ENCODE data around the gene PC.

Gene PC

GRCh38 chr11:66883016-66883965, 74.9 kb downstream of the PC start:
- DNase-seq (ENCODE audit: low read depth): peak; percentile 56

- no peak for DNase-seq (ENCODE audit: low read depth)
Measured at GRCh38 chr11:66882561-66883015, 75.6 kb downstream of the PC start.

- DNase-seq (ENCODE audit: low read depth): no peak
Measured at GRCh38 chr11:66881927-66882452, 76.2 kb downstream of the PC start.

- no peak for DNase-seq (ENCODE audit: low read depth)
Measured at GRCh38 chr11:66881451-66881835, 76.7 kb downstream of the PC start.

DNA sequence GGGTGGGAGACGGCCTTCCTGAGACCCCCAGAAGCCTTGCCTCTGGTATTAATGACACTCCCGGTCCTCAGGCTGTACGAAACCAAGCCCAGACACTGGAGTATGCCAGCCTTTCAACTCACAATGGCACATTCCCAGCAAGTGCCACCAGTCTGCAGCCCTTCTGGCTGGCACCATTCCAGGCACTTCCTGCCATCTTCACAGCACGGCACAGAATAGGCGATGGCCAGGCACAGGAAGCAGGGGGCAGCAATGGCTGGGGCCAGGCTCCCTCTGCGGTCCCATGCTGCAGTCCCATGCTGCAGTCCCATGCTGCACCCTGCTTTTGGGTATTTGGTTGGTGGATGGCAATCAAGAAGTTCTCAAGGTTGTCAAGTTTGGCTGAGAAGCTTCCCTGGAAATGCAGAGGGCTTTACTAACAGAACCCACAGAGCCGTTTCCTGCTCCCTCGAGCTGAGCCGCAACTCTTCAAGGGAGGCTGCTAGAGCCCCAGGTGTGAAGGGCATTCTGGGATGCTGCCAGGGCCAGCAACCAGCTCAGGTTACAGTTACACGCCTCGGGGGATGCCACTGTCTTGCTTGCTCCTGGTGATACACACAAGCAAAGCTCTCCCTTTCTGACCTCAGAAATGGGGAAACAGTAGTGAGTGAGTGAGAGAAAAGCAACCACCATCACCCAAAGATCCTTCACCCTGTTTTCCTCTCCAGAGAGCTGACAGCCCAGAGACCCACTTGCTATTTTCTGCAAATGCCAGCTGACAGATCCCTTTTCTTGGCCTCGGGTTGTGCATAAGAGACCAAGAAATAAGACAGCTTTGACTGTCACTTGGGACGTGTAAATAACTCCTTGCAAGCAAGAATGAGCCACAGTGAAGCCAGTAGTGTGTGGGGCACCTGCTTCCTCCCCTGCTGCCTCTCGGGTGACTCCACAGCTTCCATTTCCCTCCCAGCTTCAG, 77.4 kb downstream of the PC start:
- DNase-seq (ENCODE audit: low read depth): no peak

DNA sequence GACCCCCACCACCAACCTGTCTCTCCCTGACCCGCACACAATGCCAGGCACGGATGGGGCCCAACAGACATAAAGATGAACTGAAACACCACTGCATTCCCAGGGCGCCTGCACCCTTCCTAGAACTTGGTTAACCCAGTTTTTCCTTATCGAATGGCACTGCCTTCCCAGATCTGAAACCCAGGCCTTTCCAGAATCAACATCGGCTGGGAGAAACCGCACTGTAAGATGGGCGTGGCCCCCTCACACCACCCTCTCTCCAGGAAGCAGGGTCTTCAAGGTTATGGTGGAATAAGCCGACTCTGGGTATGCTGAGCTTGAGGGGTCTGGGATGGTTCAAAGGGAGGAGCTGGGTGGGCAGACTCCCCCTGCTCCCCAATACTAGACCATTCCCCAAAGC, 78.2 kb downstream of the PC start:
- DNase-seq (ENCODE audit: low read depth): no peak

DNA sequence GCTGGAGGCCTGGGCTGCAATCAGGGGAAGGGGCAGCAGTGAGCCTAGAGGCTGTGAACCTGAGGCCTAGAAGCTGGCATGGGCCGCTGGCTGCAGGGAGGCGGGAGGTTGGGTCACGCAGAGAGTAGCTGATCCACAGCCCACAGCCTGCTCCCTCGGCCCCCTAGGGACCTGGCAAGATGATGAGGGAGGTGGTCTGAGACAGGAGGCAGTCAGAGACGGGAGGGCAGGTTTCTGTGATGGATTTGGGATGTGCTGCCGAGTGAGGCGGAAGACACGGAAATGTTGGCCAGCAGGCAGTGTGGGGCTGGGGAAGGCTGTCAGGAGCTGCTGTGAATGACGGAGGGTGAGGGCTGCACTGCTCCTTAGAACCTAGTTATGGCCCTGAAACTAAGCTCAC, 78.6 kb downstream of the PC start:
- no peak for DNase-seq (ENCODE audit: low read depth)

DNA sequence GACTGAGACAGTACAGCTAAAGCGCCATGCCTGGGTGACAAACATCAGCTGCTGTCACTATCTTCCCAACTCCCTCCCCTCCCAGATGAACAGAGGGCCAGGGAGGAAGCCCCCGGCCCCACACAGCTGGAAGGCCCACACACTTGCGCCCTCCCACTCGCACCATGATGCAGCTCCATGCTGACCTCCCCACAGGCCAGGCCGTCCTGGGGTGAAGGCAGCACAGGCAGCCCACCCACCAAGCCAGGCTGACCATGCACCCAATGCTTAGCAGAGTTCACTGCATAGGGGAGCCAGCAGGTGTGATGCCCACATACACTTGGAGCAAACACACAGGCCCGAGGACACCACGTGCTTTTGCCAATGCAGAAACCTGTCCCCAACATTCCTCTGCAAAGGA, 79.2 kb downstream of the PC start:
- no peak for DNase-seq (ENCODE audit: low read depth)

DNA sequence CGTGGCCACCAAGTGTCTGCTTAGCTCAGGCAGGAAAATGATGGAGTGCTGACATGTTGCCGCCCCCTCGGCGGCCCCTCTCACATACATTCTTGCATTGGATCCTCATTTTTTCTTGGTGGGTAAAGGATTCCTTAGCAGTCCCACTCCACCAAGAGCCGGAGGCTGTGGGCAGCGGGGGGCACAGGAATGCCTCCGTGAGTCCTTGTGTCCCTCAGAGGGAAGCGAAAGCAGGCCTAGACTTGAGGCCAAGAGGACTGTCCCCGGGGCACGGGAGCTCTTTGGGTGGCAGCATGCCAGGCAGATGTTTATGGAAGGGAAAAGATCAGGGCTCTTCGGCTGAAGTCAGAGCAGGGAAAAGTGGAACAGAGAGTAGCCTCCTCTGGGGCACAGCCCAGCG, 79.7 kb downstream of the PC start:
- DNase-seq (ENCODE audit: low read depth): no peak

- no peak for DNase-seq (ENCODE audit: low read depth)
Measured at GRCh38 chr11:66877588-66878385, 80.4 kb downstream of the PC start.

DNA sequence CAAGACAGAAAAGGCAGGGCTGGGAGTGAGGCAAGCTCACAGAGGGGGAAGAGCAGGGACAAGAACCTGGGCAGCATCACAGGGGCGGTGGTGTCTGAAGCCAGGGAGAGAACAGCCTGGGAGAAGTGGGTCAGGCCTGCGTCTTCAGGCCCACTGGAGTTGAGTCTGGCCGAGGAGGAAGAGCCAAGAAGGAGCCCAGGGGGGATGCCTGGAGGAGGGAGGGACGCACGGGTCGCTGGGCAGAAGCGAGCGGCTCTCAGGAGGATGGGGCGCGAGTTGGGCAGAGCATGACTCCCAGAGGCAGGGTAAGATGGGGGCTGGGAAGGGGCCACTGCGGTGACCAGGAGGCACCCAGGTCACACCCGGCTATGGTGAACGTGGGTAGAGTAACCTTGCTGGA, 82.8 kb downstream of the PC start:
- no peak for DNase-seq (ENCODE audit: low read depth)

- no peak for DNase-seq (ENCODE audit: low read depth)
Measured at GRCh38 chr11:66874232-66874631, 84.0 kb downstream of the PC start.

GRCh38 chr11:66871521-66871901, 86.7 kb downstream of the PC start:
- DNase-seq (ENCODE audit: low read depth): no peak

DNA sequence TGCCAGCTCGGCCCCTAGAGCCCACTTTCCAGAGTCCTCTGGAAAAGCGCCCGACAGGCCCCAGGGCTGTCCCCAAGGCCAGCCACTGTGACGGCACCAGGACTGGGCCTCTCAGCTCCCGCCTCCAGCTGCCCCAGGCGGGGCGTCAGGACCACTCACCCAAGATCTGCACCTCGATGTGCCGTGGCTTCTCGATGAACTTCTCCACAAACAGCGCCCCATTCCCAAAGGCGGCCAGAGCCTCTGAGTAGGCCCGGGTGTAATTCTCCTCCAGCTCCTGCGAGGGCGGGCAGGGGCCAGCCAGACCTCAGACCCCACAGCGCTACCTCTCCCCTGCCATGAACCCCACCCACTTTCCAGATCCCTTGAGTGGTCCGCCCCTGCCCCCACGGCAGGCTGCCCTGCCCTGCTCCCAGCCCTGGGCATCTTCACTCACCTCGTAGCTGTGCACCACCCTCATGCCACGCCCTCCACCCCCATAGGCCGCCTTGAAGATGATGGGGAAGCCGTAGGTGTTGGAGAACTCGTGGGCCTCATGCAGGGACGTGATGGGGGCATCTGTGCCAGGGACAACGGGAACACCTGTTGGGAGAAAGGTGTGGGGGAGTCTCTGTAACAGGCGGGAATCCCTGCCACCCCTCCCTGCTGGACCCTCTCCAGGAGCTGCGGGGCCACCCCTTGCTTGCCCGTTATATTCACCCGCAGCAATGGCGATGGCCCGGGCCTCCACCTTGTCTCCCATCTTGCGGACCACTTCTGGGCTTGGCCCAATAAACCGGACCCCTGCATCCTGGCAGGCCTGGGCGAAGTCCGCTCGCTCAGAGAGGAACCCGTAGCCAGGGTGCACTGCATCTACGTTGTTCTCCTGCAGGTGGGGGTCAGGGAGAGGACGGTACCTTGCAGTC, 87.3 kb downstream of the PC start:
- DNase-seq (ENCODE audit: low read depth): no peak

DNA sequence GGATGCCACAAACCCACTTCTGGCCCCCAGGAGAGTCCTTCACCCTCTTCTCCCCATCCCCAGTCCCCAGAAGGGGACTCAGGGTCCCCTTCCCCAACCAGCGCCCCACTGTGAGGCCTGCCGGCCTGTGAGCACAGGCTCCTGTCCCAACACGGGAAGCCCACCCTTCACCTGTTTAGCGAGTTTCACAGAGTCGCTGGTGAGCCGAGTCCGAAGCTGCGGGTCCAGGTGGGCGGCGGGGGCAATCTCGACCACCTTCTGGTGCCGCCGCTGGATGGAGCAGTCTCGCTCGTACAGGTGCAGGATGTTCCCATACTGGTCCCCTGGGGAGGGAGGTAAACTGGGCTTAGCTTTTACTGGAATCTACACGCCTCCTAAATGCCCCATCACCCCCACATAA, 88.1 kb downstream of the PC start:
- no peak for DNase-seq (ENCODE audit: low read depth)

- no peak for DNase-seq (ENCODE audit: low read depth)
Measured at GRCh38 chr11:66869567-66869870, 88.7 kb downstream of the PC start.

DNA sequence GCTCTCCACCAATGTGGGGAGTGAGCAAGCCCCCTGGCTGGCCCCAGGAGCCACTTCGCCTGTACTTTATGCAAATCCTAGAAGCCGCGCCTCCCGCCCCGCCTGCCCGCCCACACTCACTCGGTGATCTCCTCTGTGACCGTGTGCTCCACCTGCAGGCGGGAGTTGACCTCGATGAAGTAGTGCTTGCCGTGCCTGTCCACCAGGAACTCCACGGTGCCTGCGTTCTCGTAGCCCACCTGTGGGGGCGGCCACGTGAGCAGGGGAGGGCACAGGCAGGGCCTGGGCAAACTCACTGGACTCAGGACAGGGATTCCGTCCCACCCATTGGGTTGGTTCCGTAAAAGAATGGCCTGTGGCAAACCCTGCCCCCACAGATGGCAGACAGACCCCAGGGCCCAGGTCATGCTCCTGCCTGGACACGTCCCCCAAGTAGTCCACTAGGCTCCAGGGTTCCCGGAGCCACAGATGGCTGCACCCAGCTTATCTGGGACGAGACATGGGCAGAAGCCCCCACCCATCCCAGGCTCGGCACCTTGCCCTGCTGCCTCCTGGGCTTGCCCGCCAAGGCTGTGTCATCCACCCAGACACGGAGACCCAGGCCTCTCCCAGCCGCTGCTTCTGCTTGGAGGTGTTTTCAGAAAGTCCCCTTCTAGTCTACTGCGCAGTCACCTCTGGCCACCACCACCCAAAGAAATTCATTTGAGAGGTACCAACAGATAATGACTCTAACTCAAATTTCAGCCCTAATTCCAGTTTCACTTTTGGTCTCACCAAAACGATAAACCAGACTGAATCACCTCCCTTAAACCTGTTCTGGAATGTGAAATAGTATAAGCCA, 89.2 kb downstream of the PC start:
- peak; percentile 58 for DNase-seq (ENCODE audit: low read depth)

- no peak for DNase-seq (ENCODE audit: low read depth)
Measured at GRCh38 chr11:66868082-66868725, 90.0 kb downstream of the PC start.

GRCh38 chr11:66867425-66868040, 90.7 kb downstream of the PC start:
- no peak for DNase-seq (ENCODE audit: low read depth)

Data from stimulated activated CD8-positive, alpha-beta memory T cell treated with anti-CD3 and anti-CD28 coated beads, Interleukin-7, amount 100 ng/mL, for 24 hours (primary cell).